HFFc6 (cell line): ENCODE measurements around the gene KHDC1L. TPM values are rescaled to one million over a fixed set of nuclear protein-coding genes. Genes with fewer than 3 reads are reported as not detected.
"Not testable (repeated sequence)": the region's sequence is repeated elsewhere in the genome, so short reads cannot be mapped to it uniquely, and the experiment has no call there.

Experiments used
- DNase-seq: peaks from one replicate; pipeline ENCODE4 v3.0.0-alpha.2; 2018
- H3K27ac Mint-ChIP-seq: 2 replicates; pipeline ENCODE4 v1.8.0; 2020; ENCODE audit warnings: mild to moderate bottlenecking, mixed read lengths
- H3K27me3 Mint-ChIP-seq: 2 replicates; pipeline ENCODE4 v1.8.0; 2021; ENCODE audit warnings: mild to moderate bottlenecking, moderate library complexity, mixed read lengths; ENCODE audit not compliant: insufficient read depth
- H3K36me3 Mint-ChIP-seq: 2 replicates; pipeline ENCODE4 v1.8.0; 2021; ENCODE audit warnings: low read depth, mixed read lengths
- H3K4me1 Mint-ChIP-seq: 2 replicates; pipeline ENCODE4 v1.8.0; 2020; ENCODE audit warnings: low read depth, mixed read lengths
- H3K4me3 Mint-ChIP-seq: 2 replicates; pipeline ENCODE4 v1.8.0; 2020; ENCODE audit warnings: mild to moderate bottlenecking, moderate library complexity, mixed read lengths
- H3K9me3 Mint-ChIP-seq: 2 replicates; pipeline ENCODE4 v1.8.0; 2020; ENCODE audit warnings: mild to moderate bottlenecking, mixed read lengths
- CTCF ChIP-seq: fragments of 200-600 bp; sonication (generic); IDR thresholded peaks from 2 replicates; pipeline ENCODE4 v1.5.0; 2021; ENCODE audit warnings: antibody characterized with exemption, mild to moderate bottlenecking
- total RNA-seq, 6 experiments: library from RNA; stranded (reverse); fragmentation: NEBNext Ultra II Directional; extraction: Animal tissue kit (Norgen Biotek cat#: 25700); gene quantifications; 2 replicates in 1 of 6; 3 replicates in 5 of 6; pipeline ENCODE4 v1.2.3, GENCODE V29; 2021

The KHDC1L gene
- total RNA-seq, 6 experiments from 2014 or later: 0.37 to 0.55 TPM; not detected in 4

- Mint-ChIP-seq H3K36me3 (peaks cover 7% of the 10 kb centered on the region), H3K27ac (no peak overlapping the region), H3K4me3 (no peak overlapping the region), H3K9me3 (no peaks in the 10 kb centered on the region), H3K27me3 (no peaks in the 10 kb centered on the region), H3K4me1 (peaks cover 16% of the 10 kb centered on the region)
- DNase-seq: no peak
- TF ChIP-seq CTCF: no peak
These were observed 15.4 kb upstream of the KHDC1L start for GRCh38 chr6:73240730-73241129.

GRCh38 chr6:73236144-73236750 is 11.0 kb upstream of the KHDC1L start:
- Mint-ChIP-seq H3K36me3 (peaks cover 5% of the 10 kb centered on the region; the same call in 1 of the 2 replicates), H3K27ac (peak overlapping the region; percentile 89), H3K4me3 (no peak overlapping the region)

GRCh38 chr6:73234733-73235132 is 9.4 kb upstream of the KHDC1L start:
- peak overlapping the region; percentile 88 for H3K27ac Mint-ChIP-seq
- H3K36me3 Mint-ChIP-seq: peaks cover 5% of the 10 kb centered on the region; the same call in 1 of the 2 replicates
- peak; percentile 73 for DNase-seq
- H3K27me3 Mint-ChIP-seq: no peaks in the 10 kb centered on the region
- H3K4me3 Mint-ChIP-seq: peak overlapping the region; percentile 67
- TF ChIP-seq CTCF: no peak
- peaks cover 46% of the 10 kb centered on the region for H3K4me1 Mint-ChIP-seq
- H3K9me3 Mint-ChIP-seq: no peaks in the 10 kb centered on the region

More at GRCh38 chr6:73236144-73236750, 11.0 kb upstream of the KHDC1L start:
- Mint-ChIP-seq H3K9me3 (no peaks in the 10 kb centered on the region), H3K4me1 (peaks cover 46% of the 10 kb centered on the region), H3K27me3 (no peaks in the 10 kb centered on the region)
- no peak for TF ChIP-seq CTCF
- DNase-seq: peak; percentile 97

- not testable (repeated sequence) for DNase-seq, H3K27me3 Mint-ChIP-seq, H3K36me3 Mint-ChIP-seq, H3K9me3 Mint-ChIP-seq
- Mint-ChIP-seq H3K4me3 (peak overlapping the region; percentile 44), H3K27ac (peak overlapping the region; percentile 88), H3K4me1 (peaks cover 46% of the 10 kb centered on the region)
These were observed 8.7 kb upstream of the KHDC1L start for GRCh38 chr6:73233971-73234370.

- no peaks in the 10 kb centered on the region for H3K9me3 Mint-ChIP-seq
- no peak for TF ChIP-seq CTCF
- peak overlapping the region; percentile 88; the same call in 1 of the 2 replicates for H3K27ac Mint-ChIP-seq
- H3K36me3 Mint-ChIP-seq: peaks cover 5% of the 10 kb centered on the region; the same call in 1 of the 2 replicates
- no peak for DNase-seq
- no peak overlapping the region for H3K4me3 Mint-ChIP-seq
- peaks cover 51% of the 10 kb centered on the region for H3K4me1 Mint-ChIP-seq
- H3K27me3 Mint-ChIP-seq: no peaks in the 10 kb centered on the region
These were observed 7.8 kb upstream of the KHDC1L start for GRCh38 chr6:73233048-73233447.

- H3K27ac Mint-ChIP-seq: no peak overlapping the region
- H3K27me3 Mint-ChIP-seq: no peaks in the 10 kb centered on the region
- peaks cover 55% of the 10 kb centered on the region for H3K4me1 Mint-ChIP-seq
- H3K9me3 Mint-ChIP-seq: no peaks in the 10 kb centered on the region
- H3K4me3 Mint-ChIP-seq: no peak overlapping the region
- TF ChIP-seq CTCF: no peak
- H3K36me3 Mint-ChIP-seq: peaks cover 5% of the 10 kb centered on the region; the same call in 1 of the 2 replicates
- no peak for DNase-seq
These were observed 6.7 kb upstream of the KHDC1L start for GRCh38 chr6:73231986-73232391.
